ENCODE data around the gene SLC27A6.
A peak's percentile ranks its signal among the peaks of the same experiment; 100 is the strongest.

Gene SLC27A6

GRCh38 chr5:129049126-129049799, 84.0 kb downstream of the SLC27A6 start:
- no peak for DNase-seq
- intact Hi-C loops (cut with DNase I): no loop called here

- DNase-seq: no peak
- intact Hi-C loops (cut with DNase I): no loop called here
These were observed 86.0 kb downstream of the SLC27A6 start for GRCh38 chr5:129051283-129051682.

GRCh38 chr5:129053438-129053837, 88.2 kb downstream of the SLC27A6 start:
- intact Hi-C loops (cut with DNase I): no loop called here
- DNase-seq: no peak

- no peak for DNase-seq
- intact Hi-C loops (cut with DNase I): no loop called here
These were observed 92.0 kb downstream of the SLC27A6 start for GRCh38 chr5:129057329-129057728.

GRCh38 chr5:129061849-129062248, 96.6 kb downstream of the SLC27A6 start:
- intact Hi-C loops (cut with DNase I): no loop called here
- DNase-seq: no peak

GRCh38 chr5:129063483-129064113, 98.3 kb downstream of the SLC27A6 start:
- intact Hi-C loops (cut with DNase I): no loop called here
- peak in 7 of 42 donors; percentile 1 to 48 (median 19) for DNase-seq

GRCh38 chr5:129065721-129066120, 100.4 kb downstream of the SLC27A6 start:
- no peak for DNase-seq
- intact Hi-C loops (cut with DNase I): no loop called here

- intact Hi-C loops (cut with DNase I): no loop called here
- no peak for DNase-seq
These were observed 102.5 kb downstream of the SLC27A6 start for GRCh38 chr5:129067745-129068144.

- intact Hi-C loops (cut with DNase I): no loop called here
These were observed 104.0 kb downstream of the SLC27A6 start for GRCh38 chr5:129069292-129069691.

GRCh38 chr5:129073111-129073510, 107.8 kb downstream of the SLC27A6 start:
- intact Hi-C loops (cut with DNase I): no loop called here
- DNase-seq: no peak

More at GRCh38 chr5:129069292-129069691, 104.0 kb downstream of the SLC27A6 start:
- no peak for DNase-seq

GRCh38 chr5:129074903-129075302, 109.6 kb downstream of the SLC27A6 start:
- intact Hi-C loops (cut with DNase I): no loop called here
- no peak for DNase-seq

GRCh38 chr5:129077433-129078075, 112.3 kb downstream of the SLC27A6 start:
- no peak for DNase-seq

GRCh38 chr5:129078247-129078646, 113.0 kb downstream of the SLC27A6 start:
- intact Hi-C loops (cut with DNase I): no loop called here
- DNase-seq: no peak

More at GRCh38 chr5:129077433-129078075, 112.3 kb downstream of the SLC27A6 start:
- intact Hi-C loops (cut with DNase I): no loop called here

- DNase-seq: no peak
- intact Hi-C loops (cut with DNase I): no loop called here
These were observed 113.4 kb downstream of the SLC27A6 start for GRCh38 chr5:129078660-129079059.

GRCh38 chr5:129079496-129079895, 114.2 kb downstream of the SLC27A6 start:
- no peak for DNase-seq
- intact Hi-C loops (cut with DNase I): no loop called here

- no peak for DNase-seq
- intact Hi-C loops (cut with DNase I): no loop called here
These were observed 115.5 kb downstream of the SLC27A6 start for GRCh38 chr5:129080766-129081165.

GRCh38 chr5:129082225-129083136, 117.2 kb downstream of the SLC27A6 start:
- no peak for DNase-seq
- intact Hi-C loops (cut with DNase I): no loop called here
